ENCODE measurements around the gene NEK6. TPM values are rescaled to one million over a fixed set of nuclear protein-coding genes. Genes with fewer than 3 reads are reported as not detected.

The NEK6 gene
- total and polyA plus RNA-seq, 9 of the 15 experiments (the other 6 are each of a cell fraction or from before 2014, with no cell fraction given) = 3.1 to 19.0 (median 8.4) TPM

DNA sequence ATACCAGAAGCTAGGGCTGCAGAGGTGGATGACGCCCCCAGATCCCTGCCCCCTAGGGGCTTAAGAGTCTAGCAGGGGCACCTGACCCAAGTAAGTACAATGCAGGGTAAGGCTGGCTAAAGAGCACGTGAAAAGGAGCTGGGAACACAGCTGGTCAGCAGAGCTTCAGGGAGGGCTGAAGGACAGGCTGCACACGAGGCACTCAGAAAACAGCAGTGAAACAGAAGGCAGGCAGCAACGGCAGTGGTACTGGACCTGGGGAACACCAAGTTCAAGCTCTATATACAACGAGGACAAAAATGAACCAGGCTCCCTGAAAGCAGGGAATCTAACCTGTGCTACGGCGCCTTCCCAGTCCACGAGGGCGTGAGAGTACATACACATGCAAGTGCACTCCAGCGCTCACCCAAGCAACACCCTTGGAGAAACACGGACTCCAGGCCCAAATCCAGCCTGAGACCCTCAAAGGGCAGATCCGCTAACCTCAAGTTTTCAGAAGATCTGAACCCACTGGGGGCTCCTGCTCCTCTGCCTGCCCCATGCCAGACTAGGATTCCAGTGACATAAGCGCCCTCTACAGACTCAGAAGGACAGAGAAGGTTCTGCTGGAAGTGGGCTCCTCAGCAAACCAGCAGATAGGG is 100.1 kb downstream of the NEK6 start:
- WGBS (ENCODE audit: insufficient coverage, low coverage, missing lambda C conversion rate) = 84% methylated on average over 13 of the region's 13 CpGs
- Histone ChIP-seq H3K27me3 (ENCODE audit: control insufficient read depth in 2 of 2, insufficient read depth in 2 of 2, low read length in 2 of 2) (no peaks in the 10 kb centered on the region), H3K27ac (ENCODE audit: extremely low read depth, low read depth, low read length) (no peak overlapping the region), H4K20me1 (replicated peaks; ENCODE audit: control insufficient read depth, insufficient read depth, low read length) (peaks cover 25% of the 10 kb centered on the region), H3K9me1 (ENCODE audit: control insufficient read depth, insufficient read depth, low read length) (no peaks in the 10 kb centered on the region), H3K4me2 (ENCODE audit: insufficient read depth, low read length) (no peak overlapping the region), H3K9ac (ENCODE audit: insufficient read depth in 1 of 2, low read depth in 2 of 2, low read length in 2 of 2) (no peak overlapping the region), H3K79me2 (ENCODE audit: control insufficient read depth, insufficient read depth, low read length) (peaks cover 58% of the 10 kb centered on the region), H3K4me1 (replicated peaks in 1 of 2; ENCODE audit: control insufficient read depth in 2 of 2, insufficient read depth in 2 of 2, low read length in 2 of 2) (peaks cover 0 to 9% of the 10 kb centered on the region in 2 experiments; a peak in 2 of 5 replicates), H2AFZ (ENCODE audit: low read depth, low read length) (no peak overlapping the region), H3K9me3 (replicated peaks; ENCODE audit: control insufficient read depth, insufficient read depth, low read depth, low read length) (no peaks in the 10 kb centered on the region), H3K36me3 (ENCODE audit: control insufficient read depth, insufficient read depth, low read length) (peaks cover 60% of the 10 kb centered on the region; the same call in 2 of the 3 replicates), H3K4me3 (no peak overlapping the region)
- peak; percentile 78 for ATAC-seq
- in situ Hi-C loops (cut with MboI) (no loop called here), intact Hi-C loops (cut with micrococcal nuclease) (no loop called here)
- ChIA-PET POLR2A (no interaction called here), CTCF (ENCODE audit: low intra/inter-chr PET ratio) (no interaction called here)
- BruUV-seq (replicated peaks) = no TSS peak
- peak; percentile 55 for FAIRE-seq
- DNase-seq (ENCODE audit: extremely low read depth in 1 of 4, low spot score in 3 of 4) = peak in 1 of 4 experiments; percentile 22
- TF ChIP-seq, protein P1, sequence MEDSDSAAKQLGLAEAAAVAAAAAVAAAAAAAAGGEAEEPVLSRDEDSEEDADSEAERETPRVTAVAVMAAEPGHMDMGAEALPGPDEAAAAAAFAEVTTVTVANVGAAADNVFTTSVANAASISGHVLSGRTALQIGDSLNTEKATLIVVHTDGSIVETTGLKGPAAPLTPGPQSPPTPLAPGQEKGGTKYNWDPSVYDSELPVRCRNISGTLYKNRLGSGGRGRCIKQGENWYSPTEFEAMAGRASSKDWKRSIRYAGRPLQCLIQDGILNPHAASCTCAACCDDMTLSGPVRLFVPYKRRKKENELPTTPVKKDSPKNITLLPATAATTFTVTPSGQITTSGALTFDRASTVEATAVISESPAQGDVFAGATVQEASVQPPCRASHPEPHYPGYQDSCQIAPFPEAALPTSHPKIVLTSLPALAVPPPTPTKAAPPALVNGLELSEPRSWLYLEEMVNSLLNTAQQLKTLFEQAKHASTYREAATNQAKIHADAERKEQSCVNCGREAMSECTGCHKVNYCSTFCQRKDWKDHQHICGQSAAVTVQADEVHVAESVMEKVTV (CRISPR knock-in tag; IDR thresholded peaks at IDR 0.05) = peak; percentile 28; the same call in 1 of the 2 replicates
- TF ChIP-seq XRCC5 (IDR thresholded peaks at IDR 0.05; ENCODE audit: low read depth, low read length) = no peak
- TF ChIP-seq, protein P2, sequence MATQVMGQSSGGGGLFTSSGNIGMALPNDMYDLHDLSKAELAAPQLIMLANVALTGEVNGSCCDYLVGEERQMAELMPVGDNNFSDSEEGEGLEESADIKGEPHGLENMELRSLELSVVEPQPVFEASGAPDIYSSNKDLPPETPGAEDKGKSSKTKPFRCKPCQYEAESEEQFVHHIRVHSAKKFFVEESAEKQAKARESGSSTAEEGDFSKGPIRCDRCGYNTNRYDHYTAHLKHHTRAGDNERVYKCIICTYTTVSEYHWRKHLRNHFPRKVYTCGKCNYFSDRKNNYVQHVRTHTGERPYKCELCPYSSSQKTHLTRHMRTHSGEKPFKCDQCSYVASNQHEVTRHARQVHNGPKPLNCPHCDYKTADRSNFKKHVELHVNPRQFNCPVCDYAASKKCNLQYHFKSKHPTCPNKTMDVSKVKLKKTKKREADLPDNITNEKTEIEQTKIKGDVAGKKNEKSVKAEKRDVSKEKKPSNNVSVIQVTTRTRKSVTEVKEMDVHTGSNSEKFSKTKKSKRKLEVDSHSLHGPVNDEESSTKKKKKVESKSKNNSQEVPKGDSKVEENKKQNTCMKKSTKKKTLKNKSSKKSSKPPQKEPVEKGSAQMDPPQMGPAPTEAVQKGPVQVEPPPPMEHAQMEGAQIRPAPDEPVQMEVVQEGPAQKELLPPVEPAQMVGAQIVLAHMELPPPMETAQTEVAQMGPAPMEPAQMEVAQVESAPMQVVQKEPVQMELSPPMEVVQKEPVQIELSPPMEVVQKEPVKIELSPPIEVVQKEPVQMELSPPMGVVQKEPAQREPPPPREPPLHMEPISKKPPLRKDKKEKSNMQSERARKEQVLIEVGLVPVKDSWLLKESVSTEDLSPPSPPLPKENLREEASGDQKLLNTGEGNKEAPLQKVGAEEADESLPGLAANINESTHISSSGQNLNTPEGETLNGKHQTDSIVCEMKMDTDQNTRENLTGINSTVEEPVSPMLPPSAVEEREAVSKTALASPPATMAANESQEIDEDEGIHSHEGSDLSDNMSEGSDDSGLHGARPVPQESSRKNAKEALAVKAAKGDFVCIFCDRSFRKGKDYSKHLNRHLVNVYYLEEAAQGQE (IDR thresholded peaks at IDR 0.05; ENCODE audit: borderline replicate concordance) = 0 out of 2 replicates have a peak, but pooled peaks have one; percentile 12
- TF ChIP-seq, protein P2 (CRISPR knock-in tag; IDR thresholded peaks at IDR 0.05; ENCODE audit: low read depth) = no peak
- peak; percentile 31 to 53; a peak in 3 of 4 replicates for TF ChIP-seq RAD21 (CRISPR knock-in tag; conservative IDR thresholded peaks at IDR 0.05 in 1 of 2, IDR thresholded peaks at IDR 0.05 in 1 of 2)
- TF ChIP-seq, protein P3, sequence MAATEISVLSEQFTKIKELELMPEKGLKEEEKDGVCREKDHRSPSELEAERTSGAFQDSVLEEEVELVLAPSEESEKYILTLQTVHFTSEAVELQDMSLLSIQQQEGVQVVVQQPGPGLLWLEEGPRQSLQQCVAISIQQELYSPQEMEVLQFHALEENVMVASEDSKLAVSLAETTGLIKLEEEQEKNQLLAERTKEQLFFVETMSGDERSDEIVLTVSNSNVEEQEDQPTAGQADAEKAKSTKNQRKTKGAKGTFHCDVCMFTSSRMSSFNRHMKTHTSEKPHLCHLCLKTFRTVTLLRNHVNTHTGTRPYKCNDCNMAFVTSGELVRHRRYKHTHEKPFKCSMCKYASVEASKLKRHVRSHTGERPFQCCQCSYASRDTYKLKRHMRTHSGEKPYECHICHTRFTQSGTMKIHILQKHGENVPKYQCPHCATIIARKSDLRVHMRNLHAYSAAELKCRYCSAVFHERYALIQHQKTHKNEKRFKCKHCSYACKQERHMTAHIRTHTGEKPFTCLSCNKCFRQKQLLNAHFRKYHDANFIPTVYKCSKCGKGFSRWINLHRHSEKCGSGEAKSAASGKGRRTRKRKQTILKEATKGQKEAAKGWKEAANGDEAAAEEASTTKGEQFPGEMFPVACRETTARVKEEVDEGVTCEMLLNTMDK (IDR thresholded peaks at IDR 0.05; ENCODE audit: borderline replicate concordance, insufficient read depth, low read depth, low read length, poor library complexity, severe bottlenecking) = peak; percentile 30
- TF ChIP-seq KDM5B (IDR thresholded peaks at IDR 0.05; ENCODE audit: insufficient replicate concordance, low read depth, low read length) = no peak
- no peak for TF ChIP-seq FIP1L1 (IDR thresholded peaks at IDR 0.05; ENCODE audit: low read depth, low read length, poor library complexity, severe bottlenecking)
- no peak for TF ChIP-seq RNF2 (IDR thresholded peaks at IDR 0.05)

Data from K562 (cell line).